SK-N-SH (cell line): ENCODE measurements around the gene NYNRIN. TPM values are rescaled to one million over a fixed set of nuclear protein-coding genes. Genes with fewer than 3 reads are reported as not detected.

ENCODE experiments used
- CTCF ChIA-PET: fragments of 300-600, 350-600 bp; formaldehyde crosslinking; extraction: SDS; loops from one replicate; lab custom pipeline; 2021; lab: Yijun Ruan, JAX
- POLR2A ChIA-PET: fragments of 350-600 bp; sonication (Branson Sonifier 250); formaldehyde crosslinking; extraction: SDS; loops from one replicate; lab custom pipeline; 2020; ENCODE audit warnings: antibody characterized with exemption, inconsistent platforms; lab: Yijun Ruan, JAX
- DNase-seq: peaks from one replicate; pipeline ENCODE4 v3.0.0; 2012
- H2AFZ ChIP-seq: fragments of 200-600 bp; sonication (generic); 2 replicates; pipeline ENCODE4 v1.8.1; 2016; ENCODE audit warnings: antibody characterized with exemption, mild to moderate bottlenecking, low read depth
- H3F3A ChIP-seq: fragments of 200-600 bp; sonication (generic); replicated peaks from 2 replicates; pipeline ENCODE3; 2016; ENCODE audit warnings: antibody characterized with exemption, mild to moderate bottlenecking; ENCODE audit not compliant: insufficient read depth
- H3K27ac ChIP-seq, 2 experiments: fragments of 200-500 bp in 1 of 2; fragments of 200-600 bp in 1 of 2; sonication (Bioruptor generic) in 1 of 2; sonication (generic), shearing (Covaris generic) in 1 of 2; 2 replicates each; pipeline versions ENCODE4 v1.5.1 to v1.6.1; 2014 to 2016; ENCODE audit warnings: low read depth in 2 of 2, inconsistent platforms in 1 of 2, low read length in 1 of 2, mild to moderate bottlenecking in 1 of 2, mixed read lengths in 1 of 2
- H3K27me3 ChIP-seq: fragments of 200-600 bp; sonication (generic), shearing (Covaris generic); 2 replicates; pipeline ENCODE4 v1.6.1; 2016; ENCODE audit warnings: mixed run types; ENCODE audit not compliant: insufficient read depth
- H3K36me3 ChIP-seq, 2 experiments: fragments of 200-500 bp in 1 of 2; fragments of 200-600 bp in 1 of 2; sonication (Bioruptor generic) in 1 of 2; sonication (generic) in 1 of 2; replicated peaks in 1 of 2; 2 replicates each; pipeline versions ENCODE3 to v1.5.1; 2014 to 2016; ENCODE audit warnings: low read length in 1 of 2, mild to moderate bottlenecking in 1 of 2; ENCODE audit not compliant: insufficient read depth in 2 of 2, control insufficient read depth in 1 of 2
- H3K4me1 ChIP-seq, 2 experiments: fragments of 200-500 bp in 1 of 2; fragments of 200-600 bp in 1 of 2; sonication (Bioruptor generic) in 1 of 2; sonication (generic), shearing (Covaris generic) in 1 of 2; 2 replicates each; pipeline versions ENCODE4 v1.5.1 to v1.6.1; 2014 to 2016; ENCODE audit warnings: low read depth in 1 of 2, low read length in 1 of 2, mixed run types in 1 of 2; ENCODE audit not compliant: insufficient read depth in 2 of 2, control insufficient read depth in 1 of 2
- H3K4me2 ChIP-seq: fragments of 200-600 bp; sonication (generic), shearing (Covaris generic); 2 replicates; pipeline ENCODE4 v1.6.1; 2017; ENCODE audit warnings: mixed run types
- H3K4me3 ChIP-seq, 2 experiments: fragments of 200-500 bp in 1 of 2; fragments of 200-600 bp in 1 of 2; sonication (Bioruptor generic) in 1 of 2; sonication (generic), shearing (Covaris generic) in 1 of 2; 2 replicates each; pipeline versions ENCODE4 v1.5.1 to v1.8.1; 2014 to 2016; ENCODE audit warnings: low read depth in 2 of 2, inconsistent platforms in 1 of 2, low read length in 1 of 2, mild to moderate bottlenecking in 1 of 2, mixed read lengths in 1 of 2, moderate library complexity in 1 of 2
- H3K79me2 ChIP-seq: fragments of 200-600 bp; sonication (generic); 2 replicates; pipeline ENCODE4 v1.8.1; 2017; ENCODE audit warnings: mild to moderate bottlenecking; ENCODE audit not compliant: insufficient read depth
- H3K9ac ChIP-seq: fragments of 200-600 bp; sonication (generic); 2 replicates; pipeline ENCODE4 v1.6.1; 2017; ENCODE audit warnings: mixed run types
- H3K9me2 ChIP-seq: fragments of 200-600 bp; sonication (generic); 2 replicates; pipeline ENCODE4 v1.6.1; 2017; ENCODE audit warnings: mixed run types
- H3K9me3 ChIP-seq: fragments of 200-600 bp; sonication (generic); 2 replicates; pipeline ENCODE4 v1.6.1; 2017; ENCODE audit warnings: mixed run types, mild to moderate bottlenecking, moderate library complexity
- H4K20me1 ChIP-seq: fragments of 200-600 bp; sonication (generic); 2 replicates; pipeline ENCODE4 v1.6.1; 2017; ENCODE audit warnings: mild to moderate bottlenecking, mixed run types; ENCODE audit not compliant: insufficient read depth
- ELF1 ChIP-seq: IDR thresholded peaks from 2 replicates; pipeline ENCODE4 v1.4.0; 2012
- EP300 ChIP-seq, 2 experiments: IDR thresholded peaks; 2 replicates each; pipeline versions ENCODE4 v1.4.0 to v1.6.1; 2012; ENCODE audit warnings: borderline replicate concordance in 1 of 2, low read depth in 1 of 2, low read length in 1 of 2
- EZH2phosphoT487 ChIP-seq: fragments of 200-600 bp; sonication (generic); IDR thresholded peaks from 2 replicates; pipeline ENCODE4 v1.6.1; 2017; ENCODE audit warnings: low read depth, mixed run types, mild to moderate bottlenecking, antibody characterized with exemption, moderate library complexity, borderline replicate concordance
- FOXM1 ChIP-seq: IDR thresholded peaks from 2 replicates; pipeline ENCODE4 v1.4.0; 2012; ENCODE audit warnings: low read depth, mild to moderate bottlenecking
- GABPA ChIP-seq: IDR thresholded peaks from 2 replicates; pipeline ENCODE4 v1.4.0; 2012; ENCODE audit warnings: low read depth, mild to moderate bottlenecking
- JUND ChIP-seq: IDR thresholded peaks from 2 replicates; pipeline ENCODE4 v1.4.0; 2012
- REST ChIP-seq: IDR thresholded peaks from 2 replicates; pipeline ENCODE4 v1.6.1; 2012; ENCODE audit warnings: mild to moderate bottlenecking, low read depth, low read length, moderate library complexity
- RFX5 ChIP-seq: IDR thresholded peaks from 2 replicates; pipeline ENCODE4 v1.6.1; 2012; ENCODE audit warnings: mild to moderate bottlenecking, improper control_type of control experiment, low read length
- SIN3A ChIP-seq: IDR thresholded peaks from 2 replicates; pipeline ENCODE4 v1.6.1; 2012; ENCODE audit warnings: low read depth, mild to moderate bottlenecking, low read length, moderate library complexity, borderline replicate concordance
- SMC3 ChIP-seq: IDR thresholded peaks from 2 replicates; pipeline ENCODE4 v1.6.1; 2012; ENCODE audit warnings: low read depth, low read length, improper control_type of control experiment
- USF1 ChIP-seq: IDR thresholded peaks from 2 replicates; pipeline ENCODE4 v1.4.0; 2012; ENCODE audit warnings: low read depth, borderline replicate concordance
- ZBTB33 ChIP-seq: IDR thresholded peaks from 2 replicates; pipeline ENCODE4 v1.4.0; 2012; ENCODE audit warnings: low read depth, borderline replicate concordance
- WGBS: methylation state at CpG from one replicate; pipeline ENCODE4 v1.1.6; 2017; ENCODE audit warnings: low lambda C conversion rate; 5-methylcytosine and 5-hydroxymethylcytosine counted together
- polyA plus RNA-seq, 3 experiments: library from polyadenylated mRNA; depleted of rRNA; stranded (reverse); fragments of >200 nt; gene quantifications; 2 replicates each; pipeline ENCODE4 v1.2.3, GENCODE V29; 2012

NYNRIN gene
- polyA plus RNA-seq, 1 of the 3 experiments (the other 2 are of a cell fraction): 4.8 TPM

- no peak for TF ChIP-seq REST
- no peak for TF ChIP-seq FOXM1
Observed at GRCh38 chr14:24384169-24384568, 14.6 kb upstream of the NYNRIN start (continued).

- 60% methylated on average over 4 of the region's 4 CpGs for WGBS
- H3K9me3 ChIP-seq: no peaks in the 10 kb centered on the region
- CTCF ChIA-PET: interaction anchor here (1.1 to 1.7 kb wide), 4 partner anchors 46 to 54 kb away, joined by 3 to 4 read pairs (median 4); no protein-coding TSS in a partner anchor
- POLR2A ChIA-PET: no interaction called here
- TF ChIP-seq JUND (no peak), EP300 (IDR thresholded peaks at IDR 0.05; ENCODE audit: borderline replicate concordance in 1 of 2, low read depth in 1 of 2, low read length in 1 of 2) (no peak), ELF1 (no peak), GABPA (no peak), SIN3A (no peak), EZH2phosphoT487 (no peak), ZBTB33 (no peak), SMC3 (no peak), USF1 (no peak), REST (no peak), RFX5 (no peak)
- H3K79me2 ChIP-seq: no peaks in the 10 kb centered on the region
- H3K36me3 ChIP-seq: no peaks in the 10 kb centered on the region
- DNase-seq: no peak
- H3K9ac ChIP-seq: no peak overlapping the region
- no peak overlapping the region for H3K4me2 ChIP-seq
- no peaks in the 10 kb centered on the region for H3K27me3 ChIP-seq
- H4K20me1 ChIP-seq: no peaks in the 10 kb centered on the region
- no peaks in the 10 kb centered on the region for H3K9me2 ChIP-seq
- peaks cover 0 to 12% of the 10 kb centered on the region in 2 experiments; a peak in 1 of 4 replicates for H3K4me1 ChIP-seq
- H3K4me3 ChIP-seq: no peak overlapping the region
- H3F3A ChIP-seq: peaks cover 5% of the 10 kb centered on the region
- no peak overlapping the region for H2AFZ ChIP-seq
- no peak overlapping the region for H3K27ac ChIP-seq
Observed at GRCh38 chr14:24385524-24385923, 13.3 kb upstream of the NYNRIN start.
